Uterus (tissue), 2 donors: ENCODE results near the gene FYTTD1.

Source experiments
- CTCF ChIP-seq, 4 experiments: fragments of 200-600 bp in 2 of 4; fragments of 450-650 bp in 2 of 4; sonication (generic) in 2 of 4; IDR thresholded peaks; one replicate each; pipeline ENCODE4 v1.5.1; 2016 to 2019; ENCODE audit warnings: antibody characterized with exemption in 4 of 4, mild to moderate bottlenecking in 2 of 4, moderate library complexity in 1 of 4
- POLR2A ChIP-seq, 2 donors: fragments of 450-650 bp; IDR thresholded peaks; one replicate each; pipeline ENCODE4 v1.6.1; 2016; ENCODE audit warnings: antibody characterized with exemption in 2 of 2, mild to moderate bottlenecking in 1 of 2, moderate library complexity in 1 of 2

DNA sequence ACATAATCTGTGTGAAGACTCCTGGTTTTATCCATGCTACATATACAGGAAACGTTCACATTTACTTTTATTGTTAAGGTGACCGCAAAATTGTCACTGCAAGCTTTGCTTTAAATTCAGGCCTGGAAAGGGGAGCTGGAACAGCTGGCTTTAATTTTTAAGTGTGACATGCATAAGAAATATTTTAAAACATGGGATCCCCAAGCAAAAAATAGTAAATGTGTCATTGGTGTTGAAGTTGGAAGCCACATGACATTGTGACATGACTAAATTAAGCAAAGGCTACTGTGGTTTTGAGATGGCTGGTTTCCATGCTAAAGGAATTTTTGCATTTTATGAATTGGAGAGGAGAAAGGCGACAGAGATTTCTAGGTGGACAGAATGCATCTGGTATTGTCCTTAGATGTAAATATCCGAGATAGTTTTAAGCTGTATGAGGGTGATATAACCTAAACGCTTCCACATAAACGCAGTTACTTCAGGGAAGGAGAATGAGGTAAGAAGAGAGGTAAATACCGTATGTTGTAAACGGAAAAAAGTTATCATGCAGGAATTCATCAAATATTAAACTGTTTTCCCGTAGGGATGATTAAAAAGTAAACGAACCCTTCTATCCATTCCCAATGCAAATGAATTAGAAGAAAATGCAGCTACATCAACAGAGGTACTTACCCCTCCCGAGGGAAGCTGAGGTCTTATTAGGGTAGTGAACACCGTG lies 927 bp upstream of the FYTTD1 start:
- TF ChIP-seq CTCF (IDR thresholded peaks at IDR 0.05), result no peak
- TF ChIP-seq POLR2A (IDR thresholded peaks at IDR 0.05), result no peak
